IMR-90 (cell line): ENCODE results near the gene CGNL1. TPM values are rescaled to one million over a fixed set of nuclear protein-coding genes. Genes with fewer than 3 reads are reported as not detected.
A peak's percentile ranks its signal among the peaks of the same experiment; 100 is the strongest.

Experiments
- ATAC-seq: fragments of 200-7000 bp; cut with Tn5 transposase; 2 replicates; pipeline ENCODE4 v1.9.1; 2020; ENCODE audit warnings: low read depth, mild to moderate bottlenecking, moderate library complexity
- BruUV-seq: library from RNA; stranded (reverse); fragments of 400-500 nt; replicated peaks from 2 replicates; lab custom pipeline; 2021; lab: Mats Ljungman, UMichigan
- CTCF ChIA-PET: fragments of 300-600 bp; formaldehyde crosslinking; extraction: SDS; loops from one replicate; lab custom pipeline; 2021; ENCODE audit warnings: antibody characterized with exemption; lab: Yijun Ruan, JAX
- POLR2A ChIA-PET: fragments of 300-600 bp; sonication (Branson Sonifier 250); formaldehyde crosslinking; loops from one replicate; lab custom pipeline; 2022; ENCODE audit warnings: antibody characterized with exemption; ENCODE audit not compliant: unreplicated experiment; lab: Charles Lee
- DNase-seq: peaks from one replicate; pipeline ENCODE4 v3.0.0; 2013
- H2AFZ ChIP-seq: replicated peaks from 2 replicates; pipeline ENCODE3; 2013; ENCODE audit warnings: low read length, mild to moderate bottlenecking; ENCODE audit not compliant: poor library complexity
- H2AK5ac ChIP-seq: 2 replicates; pipeline ENCODE4 v1.6.1; 2013; ENCODE audit warnings: low read depth, low read length, inconsistent platforms
- H2AK9ac ChIP-seq: replicated peaks from 2 replicates; pipeline ENCODE3; 2013; ENCODE audit warnings: mild to moderate bottlenecking, low read depth, low read length, moderate library complexity; ENCODE audit not compliant: poor library complexity
- H2BK120ac ChIP-seq: 2 replicates; pipeline ENCODE4 v1.6.1; 2013; ENCODE audit warnings: low read depth, low read length, inconsistent platforms
- H2BK15ac ChIP-seq: 3 replicates; pipeline ENCODE4 v1.6.1; 2013; ENCODE audit warnings: low read depth, low read length, inconsistent platforms
- H2BK20ac ChIP-seq: 2 replicates; pipeline ENCODE4 v1.6.1; 2013; ENCODE audit warnings: low read depth, mild to moderate bottlenecking, inconsistent platforms, low read length, moderate library complexity
- H2BK5ac ChIP-seq: 2 replicates; pipeline ENCODE4 v1.6.1; 2013; ENCODE audit warnings: mild to moderate bottlenecking, low read depth, low read length, inconsistent platforms; ENCODE audit not compliant: poor library complexity, severe bottlenecking
- H3K14ac ChIP-seq: replicated peaks from 2 replicates; pipeline ENCODE4 v1.6.1; 2013; ENCODE audit warnings: low read depth, low read length, inconsistent platforms
- H3K18ac ChIP-seq: 2 replicates; pipeline ENCODE4 v1.6.1; 2013; ENCODE audit warnings: low read depth, low read length, control low read depth
- H3K23ac ChIP-seq: 2 replicates; pipeline ENCODE4 v1.6.1; 2013; ENCODE audit warnings: low read depth, low read length, inconsistent platforms
- H3K27ac ChIP-seq: 2 replicates; pipeline ENCODE4 v1.5.1; 2013; ENCODE audit warnings: mild to moderate bottlenecking, control low read depth, low read length; ENCODE audit not compliant: insufficient read depth
- H3K27me3 ChIP-seq: 2 replicates; pipeline ENCODE4 v1.6.1; 2013; ENCODE audit warnings: low read length; ENCODE audit not compliant: control insufficient read depth, insufficient read depth
- H3K36me3 ChIP-seq: 2 replicates; pipeline ENCODE4 v1.6.1; 2013; ENCODE audit warnings: low read length, mixed read lengths; ENCODE audit not compliant: control insufficient read depth, insufficient read depth
- H3K4ac ChIP-seq: 2 replicates; pipeline ENCODE4 v1.6.1; 2013; ENCODE audit warnings: low read depth, low read length, inconsistent platforms
- H3K4me1 ChIP-seq: 2 replicates; pipeline ENCODE4 v1.6.1; 2013; ENCODE audit warnings: low read length, mixed read lengths; ENCODE audit not compliant: control insufficient read depth, insufficient read depth
- H3K4me2 ChIP-seq: 2 replicates; pipeline ENCODE4 v1.6.1; 2013; ENCODE audit warnings: low read depth, mild to moderate bottlenecking, control low read depth, low read length, moderate library complexity
- H3K4me3 ChIP-seq: 2 replicates; pipeline ENCODE4 v1.5.1; 2013; ENCODE audit warnings: low read depth, mild to moderate bottlenecking, control low read depth, low read length, moderate library complexity; ENCODE audit not compliant: insufficient read depth
- H3K56ac ChIP-seq: 2 replicates; pipeline ENCODE4 v1.6.1; 2013; ENCODE audit warnings: low read length, inconsistent platforms; ENCODE audit not compliant: insufficient read depth; ENCODE audit errors: extremely low read depth
- H3K79me1 ChIP-seq, 2 experiments: 2 replicates each; pipeline ENCODE4 v1.6.1; 2013; ENCODE audit warnings: low read length in 2 of 2, inconsistent platforms in 1 of 2, low read depth in 1 of 2
- H3K9ac ChIP-seq: 2 replicates; pipeline ENCODE4 v1.6.1; 2013; ENCODE audit warnings: low read depth, low read length, control low read depth
- H3K9me1 ChIP-seq: 2 replicates; pipeline ENCODE4 v1.6.1; 2013; ENCODE audit warnings: low read length, inconsistent platforms; ENCODE audit not compliant: insufficient read depth
- H3K9me3 ChIP-seq: 2 replicates; pipeline ENCODE4 v1.6.1; 2013; ENCODE audit warnings: low read length; ENCODE audit not compliant: control insufficient read depth, insufficient read depth
- H4K20me1 ChIP-seq: 2 replicates; pipeline ENCODE4 v1.6.1; 2013; ENCODE audit warnings: low read length, inconsistent platforms; ENCODE audit not compliant: insufficient read depth
- H4K5ac ChIP-seq: 2 replicates; pipeline ENCODE4 v1.6.1; 2013; ENCODE audit warnings: mild to moderate bottlenecking, low read depth, low read length, control low read depth
- H4K8ac ChIP-seq, 2 experiments: 2 replicates each; pipeline ENCODE4 v1.6.1; 2013; ENCODE audit warnings: low read depth in 2 of 2, low read length in 2 of 2, control low read depth in 1 of 2, inconsistent platforms in 1 of 2
- H4K91ac ChIP-seq: 2 replicates; pipeline ENCODE4 v1.6.1; 2013; ENCODE audit warnings: low read depth, low read length, inconsistent platforms; ENCODE audit not compliant: insufficient read depth
- BHLHE40 ChIP-seq: fragments of 150-350 bp; IDR thresholded peaks from 2 replicates; pipeline ENCODE4 v1.6.1; 2016; ENCODE audit warnings: mild to moderate bottlenecking, low read depth, low read length
- CEBPB ChIP-seq: IDR thresholded peaks from 2 replicates; pipeline ENCODE4 v1.6.1; 2012; ENCODE audit warnings: low read depth, low read length, improper control_type of control experiment
- FOS ChIP-seq: fragments of 150-350 bp; IDR thresholded peaks from 2 replicates; pipeline ENCODE4 v1.6.1; 2016; ENCODE audit warnings: low read depth, low read length
- MAZ ChIP-seq: IDR thresholded peaks from 2 replicates; pipeline ENCODE4 v1.6.1; 2012; ENCODE audit warnings: low read depth, mild to moderate bottlenecking, low read length, improper control_type of control experiment, moderate library complexity, borderline replicate concordance
- POLR2A ChIP-seq: IDR thresholded peaks from 2 replicates; pipeline ENCODE4 v1.6.1; 2012; ENCODE audit warnings: mild to moderate bottlenecking, low read depth, low read length
- RCOR1 ChIP-seq: IDR thresholded peaks from 2 replicates; pipeline ENCODE4 v1.6.1; 2012; ENCODE audit warnings: mild to moderate bottlenecking, low read length, improper control_type of control experiment; ENCODE audit not compliant: insufficient replicate concordance
- RFX5 ChIP-seq: IDR thresholded peaks from 2 replicates; pipeline ENCODE4 v1.8.0; 2012; ENCODE audit warnings: low read depth, mild to moderate bottlenecking, low read length, moderate library complexity
- WGBS, 2 experiments: methylation state at CpG; one replicate each; pipeline versions ENCODE4 v1.1.5 to v1.1.7; 2013; ENCODE audit warnings: missing lambda C conversion rate in 2 of 2; ENCODE audit not compliant: insufficient read length in 1 of 2; ENCODE audit errors: extremely low coverage in 2 of 2; 5-methylcytosine and 5-hydroxymethylcytosine counted together
- dilution Hi-C: fragments of 300-500 bp; cut with HindIII; formaldehyde crosslinking; loops from one replicate; pipeline ENCODE4 v1.14.3; 2018; ENCODE audit warnings: low sequenced_read_pairs; ENCODE audit not compliant: unreplicated experiment
- in situ Hi-C: fragments of 300-500 bp; cut with MboI; formaldehyde crosslinking; loops from 3 replicates; pipeline ENCODE4 v1.14.3; 2019; ENCODE audit warnings: low sequenced_read_pairs, inconsistent platforms, mixed read lengths
- intact Hi-C: fragments of 100-400 bp; cut with micrococcal nuclease; formaldehyde crosslinking; loops from 2 replicates; pipeline ENCODE4 v1.10.0; 2022
- polyA plus RNA-seq, 3 experiments: library from polyadenylated mRNA; depleted of rRNA; stranded (reverse); fragments of >200 nt; gene quantifications; 2 replicates each; pipeline ENCODE4 v1.2.3, GENCODE V29; 2012; ENCODE audit warnings: low replicate concordance in 1 of 3
- total RNA-seq: library from RNA; depleted of rRNA; stranded (reverse); fragments of >200 nt; gene quantifications from 2 replicates; pipeline ENCODE4 v1.2.3, GENCODE V29; 2012
- TF ChIP-seq, protein P1 (sequence below): fragments of 150-350 bp; IDR thresholded peaks from 2 replicates; pipeline ENCODE4 v1.6.1; 2017; ENCODE audit warnings: mild to moderate bottlenecking, antibody characterized with exemption, low read length, low read depth

The CGNL1 gene
- total and polyA plus RNA-seq, 2 of the 4 experiments (the other 2 are of a cell fraction): 0.07 to 0.18 TPM

DNA sequence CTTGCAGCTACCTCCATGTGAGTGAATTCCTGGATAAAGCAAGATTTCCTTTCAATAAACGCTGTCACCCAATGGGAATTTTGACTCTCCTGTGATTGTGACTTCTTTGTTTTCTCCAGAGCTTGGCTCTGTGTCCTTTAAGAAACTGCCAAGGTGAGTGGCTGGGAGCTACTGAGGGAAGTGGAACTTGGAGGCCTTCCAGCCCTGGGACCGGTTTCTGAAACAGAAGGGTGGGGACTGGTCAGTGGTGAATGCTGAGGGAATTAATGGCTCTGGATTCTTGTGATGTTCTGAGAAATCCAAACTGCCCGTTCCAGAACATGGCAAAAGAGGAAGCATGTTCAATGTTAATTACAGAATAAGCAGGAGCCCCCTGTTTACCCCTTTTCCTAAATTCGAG is 174.3 kb downstream of the CGNL1 start:
- DNase-seq (no peak), ATAC-seq (no peak)
- peaks cover 15% of the 10 kb centered on the region for H3K9me1 ChIP-seq
- no peak overlapping the region for H4K5ac ChIP-seq
- H3K27me3 ChIP-seq: peaks cover 5% of the 10 kb centered on the region; the same call in 1 of the 2 replicates
- H3K23ac ChIP-seq: no peak overlapping the region
- peak overlapping the region; percentile 95; the same call in 1 of the 2 replicates for H2BK120ac ChIP-seq
- H2BK5ac ChIP-seq: no peak overlapping the region
- no peaks in the 10 kb centered on the region for H3K79me1 ChIP-seq
- H3K4me3 ChIP-seq: no peak overlapping the region
- H2AK5ac ChIP-seq: no peak overlapping the region
- H4K20me1 ChIP-seq: no peaks in the 10 kb centered on the region
- no peak overlapping the region for H3K56ac ChIP-seq
- peaks cover 8% of the 10 kb centered on the region for H3K4me1 ChIP-seq
- H2BK15ac ChIP-seq: peak overlapping the region; percentile 83; the same call in 1 of the 3 replicates
- no peak overlapping the region for H3K27ac ChIP-seq
- no TSS peak for BruUV-seq
- dilution Hi-C loops (no loop called here), intact Hi-C loops (no loop called here), in situ Hi-C loops (no loop called here)
- no peak overlapping the region for H3K4ac ChIP-seq
- ChIA-PET POLR2A (no interaction called here), CTCF (interaction anchor here (1.0 kb wide), 1 partner anchor 8 kb away, joined by 4 read pairs; no protein-coding TSS in a partner anchor)
- no peaks in the 10 kb centered on the region for H3K36me3 ChIP-seq
- H3K14ac ChIP-seq: no peak overlapping the region
- no peaks in the 10 kb centered on the region for H3K9me3 ChIP-seq
- no peak overlapping the region for H3K4me2 ChIP-seq
- 60% methylated on average over 1 of the region's 4 CpGs; no CpG with 5 or more reads in 1 of the 2 experiments for WGBS, 2 experiments
- no peak overlapping the region for H3K9ac ChIP-seq
- H3K18ac ChIP-seq: no peak overlapping the region
- no peak overlapping the region for H2BK20ac ChIP-seq
- H2AFZ ChIP-seq: no peak overlapping the region
- H2AK9ac ChIP-seq: no peak overlapping the region
- H4K91ac ChIP-seq: no peak overlapping the region; the same call in 1 of the 2 replicates
- TF ChIP-seq FOS (no peak), RFX5 (no peak), MAZ (no peak), RCOR1 (no peak), POLR2A (no peak), BHLHE40 (no peak), CEBPB (no peak)
- TF ChIP-seq, protein P1, sequence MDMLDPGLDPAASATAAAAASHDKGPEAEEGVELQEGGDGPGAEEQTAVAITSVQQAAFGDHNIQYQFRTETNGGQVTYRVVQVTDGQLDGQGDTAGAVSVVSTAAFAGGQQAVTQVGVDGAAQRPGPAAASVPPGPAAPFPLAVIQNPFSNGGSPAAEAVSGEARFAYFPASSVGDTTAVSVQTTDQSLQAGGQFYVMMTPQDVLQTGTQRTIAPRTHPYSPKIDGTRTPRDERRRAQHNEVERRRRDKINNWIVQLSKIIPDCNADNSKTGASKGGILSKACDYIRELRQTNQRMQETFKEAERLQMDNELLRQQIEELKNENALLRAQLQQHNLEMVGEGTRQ: no peak
- H4K8ac ChIP-seq: no peak overlapping the region
